Colonic mucosa (tissue), 4 donors: ENCODE measurements around the gene DDR1. TPM values are rescaled to one million over a fixed set of nuclear protein-coding genes. Genes with fewer than 3 reads are reported as not detected.

Source experiments
- DNase-seq: peaks from one replicate; pipeline ENCODE4 v3.0.0-alpha.2; 2020
- H3K27ac ChIP-seq: fragments of 200-600 bp; one replicate; pipeline ENCODE4 v1.8.0; 2021
- H3K27me3 ChIP-seq: fragments of 200-600 bp; one replicate; pipeline ENCODE4 v1.8.0; 2021
- H3K36me3 ChIP-seq: fragments of 200-600 bp; one replicate; pipeline ENCODE4 v1.8.0; 2021
- H3K4me1 ChIP-seq: fragments of 200-600 bp; one replicate; pipeline ENCODE4 v1.8.0; 2021; ENCODE audit warnings: mild to moderate bottlenecking
- H3K4me3 ChIP-seq: fragments of 200-600 bp; one replicate; pipeline ENCODE4 v1.8.0; 2021
- H3K9ac ChIP-seq, 2 donors: one replicate each; pipeline ENCODE4 v1.7.0; 2013; ENCODE audit warnings: control low read depth in 2 of 2, low read depth in 2 of 2, low read length in 2 of 2
- H3K9me3 ChIP-seq: fragments of 200-600 bp; one replicate; pipeline ENCODE4 v1.8.0; 2021
- intact Hi-C: fragments of 100-400 bp; cut with DNase I; formaldehyde crosslinking; loops from one replicate; pipeline ENCODE4 v1.14.1; 2022
- total RNA-seq, 2 donors: library from RNA; stranded (reverse); fragmentation: NEBNext Ultra II Directional in 1 of 2; extraction: Animal tissue kit (Norgen Biotek cat#: 25700) in 1 of 2; gene quantifications; one replicate each; pipeline ENCODE4 v1.2.1, GENCODE V29; 2021
- TF ChIP-seq, protein P1 (sequence below): fragments of 200-600 bp; IDR thresholded peaks from one replicate; pipeline ENCODE4 v1.8.0; 2022; ENCODE audit warnings: antibody characterized with exemption, mild to moderate bottlenecking
- donor health status: healthy.
- donor health status: DM: no; HTN: no; CAD: no.
- donor health status: DM: no; HTN: no; CAD: no.

Gene DDR1
- total RNA-seq, 2 donors from 2014 or later = 261 to 267 TPM

GRCh38 chr6:30890646-30891449 lies 6.5 kb downstream of the DDR1 start:
- H3K9ac ChIP-seq = no peak overlapping the region
- H3K4me1 ChIP-seq = peaks cover 6% of the 10 kb centered on the region
- H3K27me3 ChIP-seq = no peaks in the 10 kb centered on the region
- intact Hi-C loops = no loop called here
- DNase-seq = no peak
- no peak overlapping the region for H3K27ac ChIP-seq
- TF ChIP-seq, protein P1, sequence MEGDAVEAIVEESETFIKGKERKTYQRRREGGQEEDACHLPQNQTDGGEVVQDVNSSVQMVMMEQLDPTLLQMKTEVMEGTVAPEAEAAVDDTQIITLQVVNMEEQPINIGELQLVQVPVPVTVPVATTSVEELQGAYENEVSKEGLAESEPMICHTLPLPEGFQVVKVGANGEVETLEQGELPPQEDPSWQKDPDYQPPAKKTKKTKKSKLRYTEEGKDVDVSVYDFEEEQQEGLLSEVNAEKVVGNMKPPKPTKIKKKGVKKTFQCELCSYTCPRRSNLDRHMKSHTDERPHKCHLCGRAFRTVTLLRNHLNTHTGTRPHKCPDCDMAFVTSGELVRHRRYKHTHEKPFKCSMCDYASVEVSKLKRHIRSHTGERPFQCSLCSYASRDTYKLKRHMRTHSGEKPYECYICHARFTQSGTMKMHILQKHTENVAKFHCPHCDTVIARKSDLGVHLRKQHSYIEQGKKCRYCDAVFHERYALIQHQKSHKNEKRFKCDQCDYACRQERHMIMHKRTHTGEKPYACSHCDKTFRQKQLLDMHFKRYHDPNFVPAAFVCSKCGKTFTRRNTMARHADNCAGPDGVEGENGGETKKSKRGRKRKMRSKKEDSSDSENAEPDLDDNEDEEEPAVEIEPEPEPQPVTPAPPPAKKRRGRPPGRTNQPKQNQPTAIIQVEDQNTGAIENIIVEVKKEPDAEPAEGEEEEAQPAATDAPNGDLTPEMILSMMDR = no peak
- no peak overlapping the region for H3K4me3 ChIP-seq
- H3K9me3 ChIP-seq = no peaks in the 10 kb centered on the region
- peaks cover 12% of the 10 kb centered on the region for H3K36me3 ChIP-seq

GRCh38 chr6:30891450-30891723 lies 7.1 kb downstream of the DDR1 start:
- no peak for DNase-seq
- H3K27ac ChIP-seq = no peak overlapping the region
- H3K9me3 ChIP-seq = no peaks in the 10 kb centered on the region
- H3K4me3 ChIP-seq = no peak overlapping the region
- peaks cover 12% of the 10 kb centered on the region for H3K36me3 ChIP-seq
- H3K27me3 ChIP-seq = no peaks in the 10 kb centered on the region
- intact Hi-C loops = no loop called here
- TF ChIP-seq, protein P1 = no peak
- no peak overlapping the region for H3K9ac ChIP-seq
- peaks cover under 1% of the 10 kb centered on the region for H3K4me1 ChIP-seq

- Histone ChIP-seq H3K36me3 (peaks cover 12% of the 10 kb centered on the region), H3K27me3 (no peaks in the 10 kb centered on the region), H3K9ac (no peak overlapping the region), H3K4me3 (no peak overlapping the region), H3K9me3 (no peaks in the 10 kb centered on the region), H3K27ac (no peak overlapping the region), H3K4me1 (no peaks in the 10 kb centered on the region)
- TF ChIP-seq, protein P1 = no peak
- no peak for DNase-seq
- intact Hi-C loops = no loop called here
These were observed 7.7 kb downstream of the DDR1 start for GRCh38 chr6:30891816-30892538.

DNA sequence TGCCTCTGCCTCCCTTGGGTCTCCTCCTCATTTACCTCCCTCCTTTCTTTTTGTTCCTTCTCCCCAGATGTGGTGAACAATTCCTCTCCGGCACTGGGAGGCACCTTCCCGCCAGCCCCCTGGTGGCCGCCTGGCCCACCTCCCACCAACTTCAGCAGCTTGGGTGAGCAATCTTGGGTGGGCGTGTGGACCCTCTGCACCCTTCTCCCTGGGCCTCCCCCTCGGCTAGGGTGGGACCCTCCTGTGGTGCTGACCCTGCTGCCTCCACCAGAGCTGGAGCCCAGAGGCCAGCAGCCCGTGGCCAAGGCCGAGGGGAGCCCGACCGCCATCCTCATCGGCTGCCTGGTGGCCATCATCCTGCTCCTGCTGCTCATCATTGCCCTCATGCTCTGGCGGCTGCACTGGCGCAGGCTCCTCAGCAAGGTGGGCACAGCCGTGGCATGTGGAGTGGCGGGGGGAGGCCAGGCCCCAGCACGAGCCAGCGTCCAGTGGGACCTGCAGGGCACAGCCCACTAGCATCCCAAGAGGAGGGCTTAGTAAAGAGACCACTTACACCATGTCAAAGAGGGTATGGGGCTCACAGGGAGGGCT lies 8.8 kb downstream of the DDR1 start:
- intact Hi-C loops = no loop called here
- Histone ChIP-seq H3K4me3 (no peak overlapping the region), H3K9ac (no peak overlapping the region), H3K4me1 (no peaks in the 10 kb centered on the region), H3K27ac (no peak overlapping the region), H3K27me3 (no peaks in the 10 kb centered on the region), H3K36me3 (peaks cover 19% of the 10 kb centered on the region), H3K9me3 (no peaks in the 10 kb centered on the region)
- TF ChIP-seq, protein P1 = no peak
- DNase-seq = no peak

- intact Hi-C loops = no loop called here
- Histone ChIP-seq H3K36me3 (peaks cover 19% of the 10 kb centered on the region), H3K4me1 (no peaks in the 10 kb centered on the region), H3K9ac (no peak overlapping the region), H3K27ac (no peak overlapping the region), H3K4me3 (no peak overlapping the region), H3K27me3 (no peaks in the 10 kb centered on the region), H3K9me3 (no peaks in the 10 kb centered on the region)
- TF ChIP-seq, protein P1 = no peak
- DNase-seq = no peak
These were observed 9.3 kb downstream of the DDR1 start for GRCh38 chr6:30893666-30894065.
